Heart left ventricle (tissue), 13 donors: ENCODE measurements around the gene SORCS2.

ENCODE experiments used
- POLR2A ChIP-seq, 2 donors: fragments of 450-650 bp; IDR thresholded peaks; one replicate each; pipeline ENCODE4 v1.6.1; 2017; ENCODE audit warnings: antibody characterized with exemption in 2 of 2, mild to moderate bottlenecking in 2 of 2, moderate library complexity in 2 of 2
- TF ChIP-seq, protein P1 (sequence below), 12 donors: fragments of 200-600 bp; sonication (generic) in 4 of 12; IDR thresholded peaks; one replicate each; pipeline versions ENCODE4 v1.5.0 to v1.8.0; 2018 to 2022; ENCODE audit warnings: antibody characterized with exemption in 12 of 12, mild to moderate bottlenecking in 5 of 12
- donor health status: ischemic (EF 13 %, LVEDD 7.1; RV severe dilation, severe dysfunction).
- donor health status: DM: no; HTN: yes; CAD: no.
- donor health status: DM: no; HTN: no; CAD: no.
- donor health status: ischemic (EF 25% LVEDD 6.9; RV normal size, moderate dysfunction).
- donor health status: ischemic (EF 25% LVEDD 5.7; RV mildly dilated, moderate dysfunction).
- donor health status: ischemic (EF 35%, LVEDD 5.7; RV mildly dilated, moderate dysfunction).
- donor health status: nonischemic (EF 11% LVEDD 7.7; RV severe dilation, severe dysfunction).
- donor health status: DM: yes; HTN: yes; CAD: no.
- donor health status: PGD.
- donor health status: ischemic (EF 29% LVEDD 5.4; RV normal size, mild dysfunction).
- donor health status: nonischemic (EF 23%, LVEDD 6.1; RV moderate dilation, normal function).

DNA sequence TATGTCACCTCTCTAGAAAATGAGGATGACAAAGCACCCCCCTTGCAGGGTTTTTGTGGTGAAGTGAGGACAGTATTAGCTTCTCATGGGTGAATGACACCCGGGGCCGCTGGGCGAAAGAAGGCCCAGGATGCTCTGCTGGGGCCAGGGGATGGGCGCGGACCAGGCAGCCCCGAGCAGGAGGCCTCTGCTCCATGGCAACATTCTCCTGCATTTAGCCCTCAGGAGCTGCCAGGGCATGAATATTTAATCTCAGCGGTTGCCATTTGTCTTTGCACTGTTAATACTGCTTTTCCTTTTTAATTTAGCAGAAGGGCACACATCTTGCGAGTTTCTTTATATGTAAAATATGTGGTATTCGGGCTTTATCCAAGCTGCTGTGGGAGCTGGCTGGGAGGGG lies 272.7 kb downstream of the SORCS2 start:
- TF ChIP-seq POLR2A (IDR thresholded peaks at IDR 0.05): no peak
- TF ChIP-seq, protein P1, sequence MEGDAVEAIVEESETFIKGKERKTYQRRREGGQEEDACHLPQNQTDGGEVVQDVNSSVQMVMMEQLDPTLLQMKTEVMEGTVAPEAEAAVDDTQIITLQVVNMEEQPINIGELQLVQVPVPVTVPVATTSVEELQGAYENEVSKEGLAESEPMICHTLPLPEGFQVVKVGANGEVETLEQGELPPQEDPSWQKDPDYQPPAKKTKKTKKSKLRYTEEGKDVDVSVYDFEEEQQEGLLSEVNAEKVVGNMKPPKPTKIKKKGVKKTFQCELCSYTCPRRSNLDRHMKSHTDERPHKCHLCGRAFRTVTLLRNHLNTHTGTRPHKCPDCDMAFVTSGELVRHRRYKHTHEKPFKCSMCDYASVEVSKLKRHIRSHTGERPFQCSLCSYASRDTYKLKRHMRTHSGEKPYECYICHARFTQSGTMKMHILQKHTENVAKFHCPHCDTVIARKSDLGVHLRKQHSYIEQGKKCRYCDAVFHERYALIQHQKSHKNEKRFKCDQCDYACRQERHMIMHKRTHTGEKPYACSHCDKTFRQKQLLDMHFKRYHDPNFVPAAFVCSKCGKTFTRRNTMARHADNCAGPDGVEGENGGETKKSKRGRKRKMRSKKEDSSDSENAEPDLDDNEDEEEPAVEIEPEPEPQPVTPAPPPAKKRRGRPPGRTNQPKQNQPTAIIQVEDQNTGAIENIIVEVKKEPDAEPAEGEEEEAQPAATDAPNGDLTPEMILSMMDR (IDR thresholded peaks at IDR 0.05): no peak
